Endothelial cell (in vitro differentiated cells): ENCODE measurements around the gene RPL28. TPM values are rescaled to one million over a fixed set of nuclear protein-coding genes. Genes with fewer than 3 reads are reported as not detected.
A peak's percentile ranks its signal among the peaks of the same experiment; 100 is the strongest.

Experiments
- DNase-seq: peaks from one replicate; pipeline ENCODE4 v3.0.0; 2021; ENCODE audit warnings: low spot score
- H3K27ac Mint-ChIP-seq: one replicate; pipeline ENCODE4 v1.8.0; 2021; ENCODE audit warnings: mixed read lengths, inconsistent platforms; ENCODE audit not compliant: unreplicated experiment
- H3K27me3 Mint-ChIP-seq: one replicate; pipeline ENCODE4 v1.8.0; 2021; ENCODE audit warnings: mild to moderate bottlenecking, moderate library complexity, mixed read lengths, inconsistent platforms; ENCODE audit not compliant: unreplicated experiment
- H3K36me3 Mint-ChIP-seq: one replicate; pipeline ENCODE4 v1.8.0; 2021; ENCODE audit warnings: mild to moderate bottlenecking, low read depth, mixed read lengths, inconsistent platforms; ENCODE audit not compliant: unreplicated experiment
- H3K4me1 Mint-ChIP-seq: one replicate; pipeline ENCODE4 v1.8.0; 2021; ENCODE audit warnings: mild to moderate bottlenecking, mixed read lengths, inconsistent platforms; ENCODE audit not compliant: unreplicated experiment
- H3K4me3 Mint-ChIP-seq: one replicate; pipeline ENCODE4 v1.8.0; 2021; ENCODE audit warnings: mild to moderate bottlenecking, mixed read lengths, inconsistent platforms; ENCODE audit not compliant: unreplicated experiment
- H3K9me3 Mint-ChIP-seq: one replicate; pipeline ENCODE4 v1.8.0; 2021; ENCODE audit warnings: mixed read lengths, inconsistent platforms; ENCODE audit not compliant: unreplicated experiment
- CTCF ChIP-seq: fragments of 200-600 bp; sonication (generic); IDR thresholded peaks from one replicate; pipeline ENCODE4 v1.5.0; 2021; ENCODE audit warnings: antibody characterized with exemption; ENCODE audit not compliant: unreplicated experiment
- total RNA-seq: library from RNA; stranded (reverse); fragmentation: NEBNext Ultra II Directional; extraction: Animal tissue kit (Norgen Biotek cat#: 25700); gene quantifications from one replicate; pipeline ENCODE4 v1.2.1, GENCODE V29; 2021; ENCODE audit not compliant: unreplicated experiment

Gene RPL28
- total RNA-seq, 1 donor from 2014 or later = 3,792 TPM

GRCh38 chr19:55384131-55384919 lies 1.4 kb upstream of the RPL28 start, which contains the start of gene TMEM238:
Gene TMEM238, minus strand, starts transcription at chr19:55384292. Its CDS starts 33 bp downstream, at chr19:55384259.
- Mint-ChIP-seq H3K4me1 (peaks cover 21% of the 10 kb centered on the region), H3K36me3 (peaks cover 12% of the 10 kb centered on the region), H3K4me3 (peak within 1 kb of the TSS; percentile 99), H3K9me3 (no peaks in the 10 kb centered on the region), H3K27me3 (peaks cover 39% of the 10 kb centered on the region), H3K27ac (peak within 1 kb of the TSS; percentile 97)
- no peak for TF ChIP-seq CTCF
- no peak for DNase-seq

- DNase-seq = peak; percentile 94
- TF ChIP-seq CTCF = no peak
- Mint-ChIP-seq H3K27ac (peak overlapping the region; percentile 97), H3K27me3 (peaks cover 39% of the 10 kb centered on the region), H3K36me3 (peaks cover 18% of the 10 kb centered on the region), H3K9me3 (no peaks in the 10 kb centered on the region), H3K4me3 (peak overlapping the region; percentile 99), H3K4me1 (peaks cover 26% of the 10 kb centered on the region)
These were observed 610 bp upstream of the RPL28 start for GRCh38 chr19:55384920-55385723.

GRCh38 chr19:55386493-55386971 lies 800 bp downstream of the RPL28 start:
- H3K27ac Mint-ChIP-seq = peak overlapping the region; percentile 97
- TF ChIP-seq CTCF = no peak
- H3K4me1 Mint-ChIP-seq = peaks cover 26% of the 10 kb centered on the region
- H3K4me3 Mint-ChIP-seq = peak overlapping the region; percentile 99
- peaks cover 40% of the 10 kb centered on the region for H3K27me3 Mint-ChIP-seq
- H3K36me3 Mint-ChIP-seq = peaks cover 18% of the 10 kb centered on the region
- DNase-seq = no peak
- H3K9me3 Mint-ChIP-seq = no peaks in the 10 kb centered on the region

- DNase-seq = no peak
- H3K27me3 Mint-ChIP-seq = peaks cover 29% of the 10 kb centered on the region
- H3K4me1 Mint-ChIP-seq = peaks cover 26% of the 10 kb centered on the region
- H3K27ac Mint-ChIP-seq = no peak overlapping the region
- H3K9me3 Mint-ChIP-seq = no peaks in the 10 kb centered on the region
- H3K4me3 Mint-ChIP-seq = peak overlapping the region; percentile 99
- H3K36me3 Mint-ChIP-seq = peaks cover 18% of the 10 kb centered on the region
- TF ChIP-seq CTCF = no peak
These were observed 2.2 kb downstream of the RPL28 start for GRCh38 chr19:55387736-55388497.
